A549 (cell line): Measurements from ENCODE around the gene OXTR. TPM values are rescaled to one million over a fixed set of nuclear protein-coding genes. Genes with fewer than 3 reads are reported as not detected.

ENCODE experiments used
- ATAC-seq, 2 experiments: fragments of 200-7000 bp in 1 of 2; fragments of >200 bp in 1 of 2; cut with Nextera tagmentation in 1 of 2; cut with Tn5 transposase in 1 of 2; 3 replicates each; pipeline versions ENCODE4 v1.8.0 to v1.9.1; 2018 to 2020; ENCODE audit warnings: mild to moderate bottlenecking in 1 of 2, moderate library complexity in 1 of 2
- CTCF ChIA-PET: fragments of 300-600 bp; sonication (Branson Sonifier 250); formaldehyde crosslinking; extraction: SDS; loops from one replicate; lab custom pipeline; 2021; ENCODE audit warnings: antibody characterized with exemption, inconsistent platforms; lab: Yijun Ruan, JAX
- POLR2A ChIA-PET: fragments of 350-600 bp; formaldehyde crosslinking; extraction: SDS; loops from one replicate; lab custom pipeline; 2021; ENCODE audit warnings: antibody characterized with exemption, inconsistent platforms; lab: Yijun Ruan, JAX
- DNase-seq, 2 experiments: peaks; one replicate each; pipeline versions ENCODE4 v3.0.0 to v3.0.0-alpha.2; 2011 to 2016; ENCODE audit warnings: low read depth in 1 of 2, low spot score in 1 of 2
- FAIRE-seq: peaks from 2 replicates; lab custom pipeline; 2011; peaks lifted over from hg19 to GRCh38; lab: Jason Lieb, UNC
- H3K27ac ChIP-seq, 2 experiments: fragments of >200 bp; sonication (Bioruptor Twin); formaldehyde crosslinking; 3 replicates each; pipeline ENCODE4 v1.5.1; 2016 to 2017
- H3K4me1 ChIP-seq: fragments of >200 bp; sonication (Bioruptor Twin); formaldehyde crosslinking; 3 replicates; pipeline ENCODE4 v1.6.1; 2016
- H3K4me2 ChIP-seq: fragments of >200 bp; sonication (Bioruptor Twin); formaldehyde crosslinking; 3 replicates; pipeline ENCODE4 v1.6.1; 2016
- H3K4me3 ChIP-seq: fragments of >200 bp; sonication (Bioruptor Twin); formaldehyde crosslinking; 3 replicates; pipeline ENCODE4 v1.5.1; 2016
- H3K9me3 ChIP-seq: fragments of >200 bp; sonication (Bioruptor Twin); formaldehyde crosslinking; 3 replicates; pipeline ENCODE4 v1.6.1; 2016
- ATOH8 ChIP-seq: fragments of 250-450 bp; sonication (Bioruptor Pico); IDR thresholded peaks from 2 replicates; pipeline ENCODE4 v1.5.0; 2020; ENCODE audit warnings: low read depth, mild to moderate bottlenecking, moderate library complexity
- CBX2 ChIP-seq: fragments of 200-600 bp; sonication (generic); IDR thresholded peaks from 2 replicates; pipeline ENCODE4 v1.6.1; 2016; ENCODE audit warnings: low read depth, mild to moderate bottlenecking, borderline replicate concordance
- CBX8 ChIP-seq: fragments of 200-600 bp; sonication (generic); IDR thresholded peaks from 2 replicates; pipeline ENCODE4 v1.6.1; 2016
- CHD4 ChIP-seq: fragments of 200-600 bp; sonication (generic); IDR thresholded peaks from 2 replicates; pipeline ENCODE4 v1.6.1; 2016; ENCODE audit warnings: antibody characterized with exemption, mild to moderate bottlenecking, borderline replicate concordance
- E2F6 ChIP-seq: IDR thresholded peaks from 2 replicates; pipeline ENCODE4 v1.6.1; 2012; ENCODE audit warnings: low read depth, borderline replicate concordance
- EHF ChIP-seq: fragments of 250-450 bp; sonication (Bioruptor Pico); IDR thresholded peaks from 2 replicates; pipeline ENCODE4 v1.5.0; 2020; ENCODE audit warnings: mild to moderate bottlenecking
- ESRRA ChIP-seq: fragments of 150-350 bp; IDR thresholded peaks from 2 replicates; pipeline ENCODE4 v1.6.1; 2014; ENCODE audit warnings: mild to moderate bottlenecking, low read length, borderline replicate concordance
- FOSL2 ChIP-seq, 2 experiments: fragments of 450-650 bp in 1 of 2; fragments of >200 bp in 1 of 2; sonication (Bioruptor Twin) in 1 of 2; formaldehyde crosslinking; IDR thresholded peaks; 2 replicates each; pipeline versions ENCODE4 v1.5.0 to v1.6.1; 2016 to 2020; ENCODE audit warnings: mild to moderate bottlenecking in 1 of 2, moderate library complexity in 1 of 2
- FOXS1 ChIP-seq: fragments of 250-450 bp; sonication (Bioruptor Pico); IDR thresholded peaks from 2 replicates; pipeline ENCODE4 v1.5.0; 2020; ENCODE audit warnings: mild to moderate bottlenecking, moderate library complexity
- HDAC2 ChIP-seq: fragments of 200-600 bp; sonication (generic); IDR thresholded peaks from 2 replicates; pipeline ENCODE4 v1.6.1; 2016
- HOXB13 ChIP-seq: fragments of 250-450 bp; sonication (Bioruptor Pico); IDR thresholded peaks from 2 replicates; pipeline ENCODE4 v1.5.0; 2020; ENCODE audit warnings: low read depth, mild to moderate bottlenecking, moderate library complexity
- KDM5A ChIP-seq: fragments of 200-600 bp; sonication (generic); IDR thresholded peaks from 2 replicates; pipeline ENCODE4 v1.6.1; 2016; ENCODE audit warnings: antibody characterized with exemption, mild to moderate bottlenecking
- MYC ChIP-seq: IDR thresholded peaks from 2 replicates; pipeline ENCODE4 v1.6.1; 2012; ENCODE audit warnings: mild to moderate bottlenecking, inconsistent platforms, low read length, improper control_type of control experiment, borderline replicate concordance
- PBX3 ChIP-seq: IDR thresholded peaks from 2 replicates; pipeline ENCODE4 v1.6.1; 2012
- PHF8 ChIP-seq: fragments of 200-600 bp; sonication (generic); IDR thresholded peaks from 2 replicates; pipeline ENCODE4 v1.6.1; 2016; ENCODE audit warnings: low read depth, mild to moderate bottlenecking, antibody characterized with exemption, moderate library complexity, borderline replicate concordance
- RARB ChIP-seq: fragments of 250-450 bp; sonication (Bioruptor Pico); IDR thresholded peaks from 2 replicates; pipeline ENCODE4 v1.8.0; 2021; ENCODE audit warnings: mild to moderate bottlenecking, moderate library complexity
- REST ChIP-seq: fragments of 200-600 bp; sonication (generic); IDR thresholded peaks from 2 replicates; pipeline ENCODE4 v1.6.1; 2016; ENCODE audit warnings: antibody characterized with exemption, mild to moderate bottlenecking, moderate library complexity
- USF2 ChIP-seq: fragments of 450-650 bp; IDR thresholded peaks from 2 replicates; pipeline ENCODE4 v1.6.1; 2014; ENCODE audit warnings: antibody characterized with exemption
- ZNF302 ChIP-seq: fragments of 250-450 bp; sonication (Bioruptor Pico); IDR thresholded peaks from 2 replicates; pipeline ENCODE4 v1.9.0; 2021; ENCODE audit warnings: inconsistent platforms, mild to moderate bottlenecking, moderate library complexity
- WGBS: methylation state at CpG from one replicate; pipeline ENCODE4 v1.1.6; 2017; ENCODE audit errors: missing lambda C conversion rate; 5-methylcytosine and 5-hydroxymethylcytosine counted together
- polyA plus RNA-seq, 4 experiments: library from polyadenylated mRNA; depleted of rRNA in 3 of 4; stranded (reverse); fragments of >200 nt; fragmentation: RNase III in 1 of 4; extraction: RNeasy Plus Mini Kit Qiagen cat#74134 plus additional on column Dnase treatment in 1 of 4; gene quantifications; 2 replicates in 3 of 4; 3 replicates in 1 of 4; pipeline ENCODE4 v1.2.3, GENCODE V29; 2011 to 2017

The OXTR gene
- polyA plus RNA-seq, 2 of the 4 experiments (the other 2 are of a cell fraction), result 2.1 to 2.4 TPM

- no peaks in the 10 kb centered on the region for H3K4me1 ChIP-seq
- WGBS, result 82% methylated on average over 6 of the region's 6 CpGs
- DNase-seq (no peak), ATAC-seq (no peak), FAIRE-seq (no peak)
- ChIA-PET CTCF (interaction anchor here (1.2 to 2.3 kb wide), 2 partner anchors 10 to 44 kb away, joined by 3 to 8 read pairs; no protein-coding TSS in a partner anchor), POLR2A (no interaction called here)
- no peak overlapping the region for H3K4me3 ChIP-seq
- H3K27ac ChIP-seq, result no peak overlapping the region
- TF ChIP-seq HOXB13 (CRISPR knock-in tag) (no peak), CBX2 (no peak), CBX8 (no peak)
- H3K4me2 ChIP-seq, result no peak overlapping the region
- H3K9me3 ChIP-seq, result no peaks in the 10 kb centered on the region
These were observed 6.2 kb upstream of the OXTR start for GRCh38 chr3:8775602-8776001.

- ChIA-PET CTCF (interaction anchor here (1.2 to 2.3 kb wide), 2 partner anchors 10 to 43 kb away, joined by 3 to 8 read pairs; no protein-coding TSS in a partner anchor), POLR2A (no interaction called here)
- no peak overlapping the region for H3K4me3 ChIP-seq
- TF ChIP-seq MYC, result no peak
- TF ChIP-seq EHF (CRISPR knock-in tag), result no peak
- TF ChIP-seq PHF8, result no peak
- no peak for TF ChIP-seq ZNF302
- H3K4me1 ChIP-seq, result no peaks in the 10 kb centered on the region
- DNase-seq, result no peak
- 90% methylated on average over 5 of the region's 5 CpGs for WGBS
- H3K4me2 ChIP-seq, result no peak overlapping the region
- ATAC-seq, result no peak
- H3K27ac ChIP-seq, result no peak overlapping the region
- no peaks in the 10 kb centered on the region for H3K9me3 ChIP-seq
- FAIRE-seq, result no peak
These were observed 5.8 kb upstream of the OXTR start for GRCh38 chr3:8775181-8775580.

- H3K4me3 ChIP-seq, result no peak overlapping the region
- ATAC-seq (no peak), FAIRE-seq (no peak), DNase-seq (no peak)
- H3K4me1 ChIP-seq, result no peaks in the 10 kb centered on the region
- no peak for TF ChIP-seq ATOH8 (CRISPR knock-in tag)
- no peak for TF ChIP-seq REST
- TF ChIP-seq KDM5A, result no peak
- TF ChIP-seq PBX3, result no peak
- TF ChIP-seq FOXS1 (CRISPR knock-in tag), result no peak
- TF ChIP-seq ESRRA, result no peak
- no peak for TF ChIP-seq E2F6
- TF ChIP-seq USF2, result no peak
- no peak for TF ChIP-seq RARB
- no peak for TF ChIP-seq HDAC2
- TF ChIP-seq FOSL2 (IDR thresholded peaks at IDR 0.05), result no peak
- no peak for TF ChIP-seq FOSL2 (CRISPR knock-in tag; IDR thresholded peaks at IDR 0.05)
- TF ChIP-seq CHD4, result no peak
- no peaks in the 10 kb centered on the region for H3K9me3 ChIP-seq
- WGBS, result 81% methylated on average over 5 of the region's 5 CpGs
- ChIA-PET POLR2A (no interaction called here), CTCF (interaction anchor here (2.3 kb wide), 1 partner anchor 8 kb away, joined by 8 read pairs; no protein-coding TSS in a partner anchor)
- H3K27ac ChIP-seq, result no peak overlapping the region
- H3K4me2 ChIP-seq, result no peak overlapping the region
These were observed 4.6 kb upstream of the OXTR start for GRCh38 chr3:8773941-8774542.
